MV-4-11 (cell line): ENCODE measurements around the gene SESN1.
A peak's percentile ranks its signal among the peaks of the same experiment; 100 is the strongest.

Experiments
- DNase-seq: peaks from one replicate; lab custom pipeline; 2025; lab: John Stamatoyannopoulos, UW

SESN1 gene

GRCh38 chr6:109060571-109060970, 34.1 kb downstream of the SESN1 start:
- no peak for DNase-seq

- DNase-seq: peak; percentile 60
Observed at GRCh38 chr6:109059571-109060021, 35.0 kb downstream of the SESN1 start.

GRCh38 chr6:109059153-109059552, 35.5 kb downstream of the SESN1 start:
- DNase-seq: no peak

GRCh38 chr6:109058620-109059019, 36.0 kb downstream of the SESN1 start:
- no peak for DNase-seq

- DNase-seq: no peak
Observed at GRCh38 chr6:109056661-109057060, 38.0 kb downstream of the SESN1 start.

GRCh38 chr6:109055771-109056235, 38.8 kb downstream of the SESN1 start:
- peak; percentile 41 for DNase-seq

GRCh38 chr6:109053336-109053735, 41.3 kb downstream of the SESN1 start:
- no peak for DNase-seq

- no peak for DNase-seq
Observed at GRCh38 chr6:109052852-109053251, 41.8 kb downstream of the SESN1 start.

- DNase-seq: peak; percentile 16
Observed at GRCh38 chr6:109052018-109052651, 42.5 kb downstream of the SESN1 start.

GRCh38 chr6:109051301-109052017, 43.2 kb downstream of the SESN1 start:
- DNase-seq: no peak

GRCh38 chr6:109050447-109051102, 44.1 kb downstream of the SESN1 start:
- DNase-seq: no peak

- DNase-seq: peak; percentile 9
Observed at GRCh38 chr6:109050012-109050411, 44.6 kb downstream of the SESN1 start.

- DNase-seq: no peak
Observed at GRCh38 chr6:109048670-109049415, 45.8 kb downstream of the SESN1 start.

- no peak for DNase-seq
Observed at GRCh38 chr6:109048176-109048575, 46.5 kb downstream of the SESN1 start.

GRCh38 chr6:109045493-109045892, 49.2 kb downstream of the SESN1 start:
- DNase-seq: no peak

- peak; percentile 87 for DNase-seq
Observed at GRCh38 chr6:109039795-109040194, 54.9 kb downstream of the SESN1 start.

GRCh38 chr6:109038837-109039398, 55.7 kb downstream of the SESN1 start:
- DNase-seq: no peak

GRCh38 chr6:109036574-109037294, 57.9 kb downstream of the SESN1 start:
- no peak for DNase-seq

- no peak for DNase-seq
Observed at GRCh38 chr6:109034526-109034925, 60.1 kb downstream of the SESN1 start.

- DNase-seq: no peak
Observed at GRCh38 chr6:109033655-109034054, 61.0 kb downstream of the SESN1 start.

GRCh38 chr6:109031416-109031815, 63.2 kb downstream of the SESN1 start:
- DNase-seq: no peak
